Right cardiac atrium (tissue), 5 donors: ENCODE data around the gene ARHGAP44. TPM values are rescaled to one million over a fixed set of nuclear protein-coding genes. Genes with fewer than 3 reads are reported as not detected.
A peak's percentile ranks its signal among the peaks of the same experiment; 100 is the strongest.

Experiments
- ATAC-seq, 2 donors: fragments of 200-7000 bp; cut with Tn5 transposase; one replicate each; pipeline versions ENCODE4 v1.8.0 to v1.9.1; 2020; ENCODE audit warnings: moderate library complexity in 2 of 2, mild to moderate bottlenecking in 1 of 2
- DNase-seq, 3 donors: peaks; one replicate each; pipeline ENCODE4 v3.0.0-alpha.2; 2020
- H3K27ac ChIP-seq: one replicate; pipeline ENCODE4 v1.5.1; 2013; ENCODE audit warnings: mild to moderate bottlenecking, low read length, control low read depth, moderate library complexity
- H3K27me3 ChIP-seq: one replicate; pipeline ENCODE4 v1.6.1; 2013; ENCODE audit not compliant: control insufficient read depth, insufficient read depth
- H3K4me1 ChIP-seq: one replicate; pipeline ENCODE4 v1.6.1; 2013; ENCODE audit warnings: low read length; ENCODE audit not compliant: control insufficient read depth, insufficient read depth
- H3K4me3 ChIP-seq: one replicate; pipeline ENCODE4 v1.5.1; 2013; ENCODE audit warnings: low read length, control low read depth
- H3K9me3 ChIP-seq: one replicate; pipeline ENCODE4 v1.6.1; 2013; ENCODE audit warnings: low read length; ENCODE audit not compliant: control insufficient read depth
- WGBS: extraction: QIAGEN DNeasy Blood & Tissue Kit; methylation state at CpG from one replicate; pipeline ENCODE4 v1.1.7; 2013; 5-methylcytosine and 5-hydroxymethylcytosine counted together
- intact Hi-C, 4 donors: fragments of 100-400 bp; cut with DNase I; formaldehyde crosslinking; loops; one replicate each; pipeline versions ENCODE4 v1.11.0 to v1.14.0; 2022 to 2023
- polyA plus RNA-seq: library from polyadenylated mRNA; stranded (reverse); fragments of 200-250 nt; gene quantifications from one replicate; pipeline ENCODE4 v1.2.3, GENCODE V29; 2013
- total RNA-seq, 4 donors: library from RNA; stranded (reverse); fragmentation: NEBNext Ultra II Directional; extraction: Animal tissue kit (Norgen Biotek cat#: 25700); gene quantifications; one replicate each; pipeline ENCODE4 v1.2.1, GENCODE V29; 2021
- donor health status: healthy with polysubstance abuse.
- donor health status: DM: no; HTN: yes; CAD: no.
- donor health status: DM: no; HTN: no; CAD: no.
- donor health status: DM: no; HTN: yes; CAD: no; lungs with severe emphysema.
- donor health status: DM: yes; HTN: yes; CAD: no.

ARHGAP44 gene
- total and polyA plus RNA-seq, 5 donors, result 6.7 to 13.6 (median 11.3) TPM

DNA sequence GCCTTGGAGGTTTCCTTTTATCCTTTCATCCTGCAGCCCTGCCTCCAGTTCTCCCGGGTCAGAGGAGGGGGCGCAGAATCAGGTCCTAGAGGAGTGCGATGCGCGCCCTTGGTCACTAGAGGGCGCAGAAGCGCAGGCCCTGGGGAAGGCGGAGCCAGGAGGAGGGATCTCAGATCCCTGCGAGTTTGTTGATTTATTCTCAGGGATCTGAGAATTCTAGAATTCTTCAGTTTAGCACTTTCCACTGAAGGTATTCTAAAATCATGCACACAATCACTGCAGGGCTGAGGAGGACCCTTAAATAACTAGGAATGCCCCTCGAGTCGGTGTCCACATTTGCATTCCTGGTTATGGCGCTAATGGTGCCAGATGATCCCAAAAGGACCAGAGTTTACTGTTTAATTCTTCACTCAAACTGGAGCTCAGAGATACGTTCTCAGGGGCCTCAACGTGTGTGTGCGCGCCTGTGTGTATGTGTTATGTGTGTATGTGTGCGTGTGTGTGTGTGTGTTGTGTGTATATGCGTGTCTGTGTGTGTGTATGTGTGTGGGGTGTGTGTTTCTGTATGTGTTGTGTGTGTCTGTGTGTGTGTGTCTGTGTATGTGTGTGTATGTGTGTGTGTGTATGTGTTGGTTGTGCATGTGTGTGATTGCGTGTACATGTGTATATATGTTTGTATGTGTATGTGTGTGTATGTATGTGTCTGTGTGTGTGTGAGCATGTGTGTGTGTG, 235.4 kb downstream of the ARHGAP44 start:
- intact Hi-C loops, result no loop called here
- no peaks in the 10 kb centered on the region for H3K4me1 ChIP-seq
- no peak overlapping the region for H3K27ac ChIP-seq
- ATAC-seq (peak; percentile 86 to 90), DNase-seq (peak; percentile 50 to 85 (median 82))
- H3K27me3 ChIP-seq, result no peaks in the 10 kb centered on the region
- no peaks in the 10 kb centered on the region for H3K9me3 ChIP-seq
- 23% methylated on average over 19 of the region's 19 CpGs for WGBS
- H3K4me3 ChIP-seq, result no peak overlapping the region

DNA sequence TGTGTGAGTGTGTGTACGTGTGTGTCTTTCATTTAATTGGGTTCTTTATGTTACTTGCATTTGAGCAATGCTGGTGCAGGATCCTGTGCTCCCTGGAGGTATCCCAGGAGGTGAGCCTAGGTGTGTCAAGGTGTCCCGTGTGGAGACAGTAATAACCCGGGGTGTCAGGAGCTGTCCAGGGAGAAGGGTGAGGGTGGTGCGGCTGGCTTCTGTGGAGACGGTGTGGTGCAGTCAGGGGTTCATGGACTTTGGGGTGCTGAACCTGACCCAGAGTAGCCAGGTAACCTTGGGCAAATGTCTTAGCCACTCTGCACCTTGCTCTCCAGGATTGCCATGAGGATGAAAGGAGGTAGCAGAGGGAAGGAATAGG, 235.9 kb downstream of the ARHGAP44 start:
- H3K4me3 ChIP-seq, result no peak overlapping the region
- no peaks in the 10 kb centered on the region for H3K27me3 ChIP-seq
- ATAC-seq (no peak), DNase-seq (no peak)
- H3K27ac ChIP-seq, result no peak overlapping the region
- intact Hi-C loops, result no loop called here
- WGBS, result 72% methylated on average over 5 of the region's 5 CpGs
- H3K9me3 ChIP-seq, result no peaks in the 10 kb centered on the region
- H3K4me1 ChIP-seq, result no peaks in the 10 kb centered on the region

DNA sequence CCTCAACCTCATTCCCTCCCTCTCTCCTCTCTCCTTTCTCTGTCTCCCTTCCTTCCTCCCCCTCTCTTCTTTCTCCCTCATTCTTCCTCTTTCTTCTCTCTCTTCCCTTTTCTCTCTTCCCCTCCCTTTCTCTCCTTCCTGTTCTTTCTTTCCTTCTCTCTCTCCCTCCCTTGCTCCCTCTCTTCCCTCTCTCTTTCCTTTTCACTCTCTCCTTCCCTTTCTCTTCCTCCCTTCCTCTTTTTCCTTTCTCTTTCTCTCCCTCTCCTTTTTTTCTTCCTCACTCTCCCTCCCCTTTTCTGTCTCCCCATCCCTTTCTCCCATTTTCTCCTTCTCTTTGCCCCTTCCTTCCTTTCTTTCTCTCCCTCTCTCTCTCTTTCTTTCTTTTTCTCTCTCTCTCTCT, 236.4 kb downstream of the ARHGAP44 start:
- Histone ChIP-seq H3K27ac (no peak overlapping the region), H3K4me3 (no peak overlapping the region), H3K4me1 (no peaks in the 10 kb centered on the region), H3K9me3 (no peaks in the 10 kb centered on the region), H3K27me3 (no peaks in the 10 kb centered on the region)
- DNase-seq, result no peak
- ATAC-seq, result no peak
- intact Hi-C loops, result no loop called here

DNA sequence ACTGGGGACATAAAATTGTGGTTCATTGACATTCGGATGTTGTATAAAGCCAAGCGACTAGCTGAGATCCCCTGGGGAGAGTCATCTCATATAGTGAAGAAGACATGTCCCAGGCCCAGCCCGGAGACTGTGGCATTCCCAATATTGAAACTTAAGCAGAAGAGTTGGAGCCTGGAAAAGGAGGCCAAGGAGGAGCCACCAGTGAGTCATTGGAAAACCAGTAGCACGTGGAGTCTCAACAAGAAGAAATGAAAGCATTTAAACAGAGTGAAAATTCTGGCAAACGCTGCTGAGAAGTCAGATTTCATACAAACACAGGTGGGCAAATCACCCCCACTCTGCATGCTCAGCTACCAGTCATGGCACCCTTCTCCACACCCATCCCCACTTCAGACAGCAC, 237.9 kb downstream of the ARHGAP44 start:
- no peak for ATAC-seq
- H3K4me3 ChIP-seq, result no peak overlapping the region
- no peaks in the 10 kb centered on the region for H3K4me1 ChIP-seq
- 88% methylated on average over 5 of the region's 5 CpGs for WGBS
- no peaks in the 10 kb centered on the region for H3K27me3 ChIP-seq
- no peaks in the 10 kb centered on the region for H3K9me3 ChIP-seq
- intact Hi-C loops, result no loop called here
- H3K27ac ChIP-seq, result no peak overlapping the region
- no peak for DNase-seq

DNA sequence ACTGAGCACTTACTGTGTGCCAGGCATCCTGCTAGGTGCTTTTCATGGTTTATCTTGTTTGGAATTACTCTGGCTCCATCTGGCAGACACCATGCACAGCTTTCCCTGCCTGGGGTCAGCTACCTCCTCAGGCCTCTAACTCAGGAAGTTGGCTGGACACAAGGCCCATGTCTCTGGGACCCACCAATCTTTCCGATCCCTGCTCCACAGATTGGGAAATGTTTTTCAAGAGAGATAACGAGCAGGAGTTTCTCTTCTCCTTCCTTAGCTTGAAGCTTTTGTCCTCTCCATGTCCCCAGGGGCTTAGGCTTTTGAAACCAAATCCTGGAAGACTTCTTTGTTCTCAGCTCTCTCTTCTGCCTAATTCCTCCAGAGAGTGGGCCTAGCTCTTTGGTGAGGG, 240.0 kb downstream of the ARHGAP44 start:
- Histone ChIP-seq H3K4me1 (no peaks in the 10 kb centered on the region), H3K9me3 (no peaks in the 10 kb centered on the region), H3K27ac (no peak overlapping the region), H3K4me3 (no peak overlapping the region), H3K27me3 (no peaks in the 10 kb centered on the region)
- DNase-seq (no peak), ATAC-seq (peak in 1 of 2 donors; percentile 55)
- 48% methylated on average over 2 of the region's 2 CpGs for WGBS
- intact Hi-C loops, result no loop called here

DNA sequence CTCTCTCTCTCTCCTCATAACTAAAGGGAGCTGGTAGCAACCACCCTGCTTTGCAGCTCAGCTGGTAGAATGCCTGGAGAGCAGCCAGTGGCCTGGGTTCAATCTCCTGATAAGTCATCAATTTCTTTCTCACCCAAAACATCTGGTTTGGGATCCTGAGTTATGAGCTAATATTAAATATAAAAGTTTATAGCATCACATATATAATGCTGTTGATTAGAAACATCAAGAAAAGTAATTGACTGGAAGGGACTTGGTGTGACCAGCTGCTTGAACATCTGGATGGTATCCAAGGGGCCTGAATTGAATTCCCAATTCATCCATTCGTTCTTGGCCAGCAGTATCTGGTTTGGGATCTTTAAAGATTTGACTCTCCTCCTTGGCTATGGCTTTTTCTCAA, 240.8 kb downstream of the ARHGAP44 start:
- Histone ChIP-seq H3K4me3 (no peak overlapping the region), H3K27me3 (no peaks in the 10 kb centered on the region), H3K27ac (no peak overlapping the region), H3K4me1 (no peaks in the 10 kb centered on the region), H3K9me3 (no peaks in the 10 kb centered on the region)
- ATAC-seq (no peak), DNase-seq (no peak)
- 48% methylated on average over 1 of the region's 1 CpG for WGBS
- intact Hi-C loops, result no loop called here

DNA sequence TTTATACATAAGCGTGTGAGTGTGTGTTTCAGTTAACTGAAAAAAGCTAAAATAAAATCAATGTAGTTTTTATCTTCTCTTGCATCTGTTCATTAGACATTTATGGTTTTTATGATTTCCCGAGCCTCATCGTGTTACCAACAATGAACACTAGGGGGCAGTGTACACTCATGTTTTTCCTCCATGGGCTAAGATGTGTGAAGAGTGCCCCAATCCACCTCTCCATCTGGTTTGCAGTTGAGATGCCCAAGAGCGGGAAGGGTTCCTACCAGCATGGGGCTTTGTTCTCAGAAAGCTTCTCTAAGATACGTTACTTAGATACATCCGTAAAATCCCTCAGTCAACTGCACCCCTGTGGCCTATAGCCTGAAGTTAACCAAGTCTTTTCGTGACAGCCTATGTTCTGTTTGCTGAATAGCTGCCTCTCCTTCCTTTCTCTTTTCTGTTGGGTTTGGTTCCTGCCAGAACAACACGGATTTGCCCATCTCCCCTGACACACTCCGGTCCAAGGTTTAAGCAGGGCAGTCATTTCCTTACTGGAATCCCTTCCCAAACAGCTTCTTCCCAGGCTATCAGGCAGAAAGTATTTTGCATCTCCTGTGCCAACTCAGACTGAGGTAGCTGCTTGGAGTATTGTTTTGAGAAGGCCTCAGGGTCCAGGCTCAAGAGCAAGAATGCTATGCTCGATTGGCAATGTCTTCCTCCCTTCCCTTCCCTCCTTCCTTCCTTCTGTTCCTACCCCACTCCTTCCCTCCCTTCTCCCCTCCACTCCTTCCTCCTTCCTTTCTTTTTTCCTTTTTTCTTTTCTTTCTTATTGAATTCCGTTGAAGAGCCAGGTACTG, 241.4 kb downstream of the ARHGAP44 start:
- DNase-seq (no peak), ATAC-seq (peak; percentile 48 to 61)
- intact Hi-C loops, result no loop called here
- Histone ChIP-seq H3K27ac (no peak overlapping the region), H3K9me3 (peaks cover 3% of the 10 kb centered on the region), H3K4me3 (no peak overlapping the region), H3K4me1 (no peaks in the 10 kb centered on the region), H3K27me3 (no peaks in the 10 kb centered on the region)
- 53% methylated on average over 11 of the region's 11 CpGs for WGBS

DNA sequence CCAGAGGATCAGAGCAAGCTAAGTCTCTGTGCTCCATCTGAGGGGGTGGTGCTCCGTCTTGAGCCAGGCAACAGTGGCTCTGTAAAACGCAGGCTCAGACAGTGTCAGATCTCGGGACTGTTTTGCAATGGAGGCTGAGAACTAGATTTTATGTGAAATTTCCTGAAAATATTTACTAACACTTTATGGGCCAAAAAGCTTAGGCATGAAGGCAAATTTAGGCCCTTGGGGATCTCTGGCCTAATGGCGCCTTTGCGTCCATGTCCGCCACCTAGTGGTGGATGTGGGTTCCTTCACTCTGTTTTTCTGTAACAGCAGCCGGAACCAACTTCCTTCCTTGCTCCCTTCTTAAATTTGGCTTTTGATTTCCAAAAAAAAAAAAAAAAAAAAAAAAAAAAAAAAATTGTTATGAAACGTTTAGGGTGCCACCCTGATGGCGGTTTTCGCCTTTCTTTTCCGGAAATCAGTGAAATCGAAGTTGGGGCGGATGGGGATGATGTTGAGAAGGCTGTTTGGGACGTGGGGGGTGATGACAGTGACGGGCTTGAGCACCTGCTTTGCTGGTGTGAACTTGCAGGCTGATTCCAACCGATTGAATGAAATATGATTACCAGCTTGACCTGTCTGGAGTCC, 242.5 kb downstream of the ARHGAP44 start:
- WGBS, result 35% methylated on average over 16 of the region's 16 CpGs
- intact Hi-C loops, result no loop called here
- H3K27ac ChIP-seq, result no peak overlapping the region

DNA sequence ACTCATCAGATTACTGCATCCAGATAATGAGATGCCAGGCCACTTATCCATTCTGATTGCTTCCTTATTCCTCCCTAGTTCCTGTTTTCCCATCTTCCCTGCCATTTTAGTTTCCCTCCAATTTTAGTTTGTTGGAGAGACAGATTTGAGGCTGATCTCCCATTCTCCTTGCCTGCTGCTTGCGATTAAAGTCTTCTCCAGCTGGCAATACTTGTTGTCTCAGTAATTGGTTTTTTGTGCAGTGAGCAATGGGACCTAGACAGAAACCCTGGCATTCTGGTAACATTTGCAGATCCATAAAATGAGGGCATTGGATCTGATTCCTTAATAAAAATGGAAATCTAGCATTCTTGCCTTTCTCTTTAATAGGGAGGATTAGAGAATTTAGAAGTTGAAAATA, 246.1 kb downstream of the ARHGAP44 start:
- intact Hi-C loops, result no loop called here
- no peaks in the 10 kb centered on the region for H3K4me1 ChIP-seq
- ATAC-seq, result no peak
- H3K27me3 ChIP-seq, result no peaks in the 10 kb centered on the region
- peaks cover 3% of the 10 kb centered on the region for H3K9me3 ChIP-seq
- 95% methylated on average over 1 of the region's 1 CpG for WGBS
- DNase-seq, result no peak
- H3K4me3 ChIP-seq, result no peak overlapping the region
- H3K27ac ChIP-seq, result no peak overlapping the region

More for the DNA sequence above, 242.5 kb downstream of the ARHGAP44 start:
- Histone ChIP-seq H3K9me3 (peaks cover 3% of the 10 kb centered on the region), H3K4me1 (no peaks in the 10 kb centered on the region), H3K4me3 (no peak overlapping the region), H3K27me3 (no peaks in the 10 kb centered on the region)
- DNase-seq (peak; percentile 47 to 78 (median 63)), ATAC-seq (peak; percentile 71)

DNA sequence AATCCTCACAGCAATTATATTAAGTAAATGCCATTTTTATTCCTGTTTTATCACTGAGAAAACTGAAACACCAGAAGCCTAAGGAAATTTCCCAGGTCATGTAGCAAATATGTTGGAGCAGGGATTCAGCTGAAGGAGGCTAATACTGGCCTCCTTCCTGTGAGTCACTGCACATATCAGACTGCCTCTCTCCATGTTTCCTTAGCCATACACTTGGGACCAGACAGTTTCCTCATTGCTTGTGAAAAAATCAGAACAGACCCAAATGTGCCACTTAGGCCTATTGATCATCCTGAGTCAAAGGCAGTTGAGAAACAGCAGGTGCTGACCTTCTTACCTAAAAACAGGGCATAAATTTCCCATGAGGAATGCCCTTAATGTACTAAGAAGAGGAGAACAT, 247.5 kb downstream of the ARHGAP44 start:
- DNase-seq, result no peak
- intact Hi-C loops, result no loop called here

DNA sequence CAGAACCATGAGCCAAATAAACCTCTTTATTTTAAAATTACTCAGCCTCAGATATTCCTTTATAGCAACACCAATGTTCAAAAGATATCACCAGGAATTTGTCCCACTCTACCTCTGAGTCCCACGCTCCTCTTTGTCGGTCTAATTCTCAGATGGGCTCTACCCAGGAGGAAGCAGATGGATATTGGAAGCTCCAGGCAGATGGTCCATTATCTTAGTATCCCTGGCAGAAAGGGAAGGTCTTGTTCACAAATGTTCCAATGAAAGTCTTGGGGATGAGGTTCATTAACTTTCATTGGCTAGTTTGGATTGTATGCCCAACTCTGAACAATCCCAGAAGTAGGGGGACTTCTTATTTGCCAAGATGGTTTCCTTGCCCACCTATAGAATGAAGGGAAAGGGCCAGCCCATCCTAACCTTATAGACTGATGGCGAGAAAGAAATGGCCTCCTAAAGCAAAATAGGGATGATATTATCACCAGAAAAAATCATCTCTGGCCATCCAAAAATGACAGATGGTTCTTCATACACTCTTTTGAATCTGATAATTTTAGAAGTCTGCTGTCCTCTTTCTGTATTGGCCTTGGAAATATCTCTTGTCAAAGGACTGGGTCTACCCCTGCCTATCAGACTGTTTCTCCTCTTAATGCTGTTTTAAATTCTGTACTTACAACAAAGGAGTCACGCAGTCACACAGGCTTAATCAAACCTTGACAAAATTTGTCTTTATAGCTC, 249.8 kb downstream of the ARHGAP44 start:
- no peaks in the 10 kb centered on the region for H3K4me1 ChIP-seq
- intact Hi-C loops, result no loop called here
- peaks cover 3% of the 10 kb centered on the region for H3K9me3 ChIP-seq
- no peak for DNase-seq
- no peaks in the 10 kb centered on the region for H3K27me3 ChIP-seq
- 93% methylated on average over 4 of the region's 4 CpGs for WGBS
- no peak overlapping the region for H3K4me3 ChIP-seq
- no peak for ATAC-seq
- H3K27ac ChIP-seq, result no peak overlapping the region

More for the DNA sequence above, 247.5 kb downstream of the ARHGAP44 start:
- Histone ChIP-seq H3K4me1 (no peaks in the 10 kb centered on the region), H3K4me3 (no peak overlapping the region), H3K9me3 (peaks cover 3% of the 10 kb centered on the region), H3K27ac (no peak overlapping the region), H3K27me3 (no peaks in the 10 kb centered on the region)
- no peak for ATAC-seq
